Spleen (tissue), 11 donors: ENCODE measurements around the gene SP6. TPM values are rescaled to one million over a fixed set of nuclear protein-coding genes. Genes with fewer than 3 reads are reported as not detected.
A peak's percentile ranks its signal among the peaks of the same experiment; 100 is the strongest.

Experiments
- DNase-seq: peaks from one replicate; pipeline ENCODE4 v3.0.0-alpha.2; 2020
- H3K27ac ChIP-seq, 8 donors: fragments of 200-600 bp; sonication (generic) in 7 of 8; 1 replicate in 4 of 8; 2 replicates in 4 of 8; pipeline versions ENCODE4 v1.5.0 to v1.8.0; 2016 to 2021; ENCODE audit warnings: inconsistent platforms in 4 of 8, mild to moderate bottlenecking in 4 of 8, moderate library complexity in 1 of 8
- H3K27me3 ChIP-seq, 7 donors: fragments of 200-600 bp; sonication (generic) in 6 of 7; replicated peaks in 1 of 7; 1 replicate in 4 of 7; 2 replicates in 3 of 7; pipeline versions ENCODE4 v1.5.0 to v1.8.0; 2016 to 2021; ENCODE audit warnings: inconsistent platforms in 3 of 7, mild to moderate bottlenecking in 1 of 7
- H3K36me3 ChIP-seq, 6 donors: fragments of 200-600 bp; sonication (generic) in 5 of 6; 1 replicate in 4 of 6; 2 replicates in 2 of 6; pipeline versions ENCODE4 v1.5.0 to v1.8.0; 2016 to 2021; ENCODE audit warnings: inconsistent platforms in 2 of 6
- H3K4me1 ChIP-seq, 6 donors: fragments of 200-600 bp; sonication (generic) in 5 of 6; 1 replicate in 3 of 6; 2 replicates in 3 of 6; pipeline versions ENCODE4 v1.5.0 to v1.8.0; 2016 to 2021; ENCODE audit warnings: inconsistent platforms in 3 of 6
- H3K4me3 ChIP-seq, 8 donors: fragments of 200-600 bp; sonication (generic) in 7 of 8; 1 replicate in 4 of 8; 2 replicates in 4 of 8; pipeline versions ENCODE4 v1.5.0 to v1.8.0; 2016 to 2021; ENCODE audit warnings: inconsistent platforms in 4 of 8, mild to moderate bottlenecking in 4 of 8, moderate library complexity in 2 of 8
- H3K9me3 ChIP-seq, 8 donors: fragments of 200-600 bp; sonication (generic) in 7 of 8; 1 replicate in 4 of 8; 2 replicates in 4 of 8; pipeline versions ENCODE4 v1.5.0 to v1.8.0; 2016 to 2021; ENCODE audit warnings: inconsistent platforms in 4 of 8
- POLR2A ChIP-seq, 3 donors: fragments of 450-650 bp; IDR thresholded peaks; one replicate each; pipeline ENCODE4 v1.5.1; 2017; ENCODE audit warnings: antibody characterized with exemption in 3 of 3, mild to moderate bottlenecking in 1 of 3
- POLR2AphosphoS5 ChIP-seq, 3 donors: sonication (generic); formaldehyde crosslinking; IDR thresholded peaks; one replicate each; pipeline ENCODE4 v1.5.1; 2017; ENCODE audit warnings: antibody characterized with exemption in 3 of 3
- WGBS, 5 donors: extraction: QIAGEN DNeasy Blood & Tissue Kit in 3 of 5; methylation state at CpG; one replicate each; pipeline versions ENCODE4 v1.1.5 to v1.1.7; 2013 to 2018; 5-methylcytosine and 5-hydroxymethylcytosine counted together
- intact Hi-C: fragments of 100-400 bp; cut with DNase I; formaldehyde crosslinking; loops from one replicate; pipeline ENCODE4 v1.15.0; 2023; ENCODE audit warnings: low total_unique reads
- polyA plus RNA-seq, 3 donors: library from polyadenylated mRNA; stranded (reverse); fragments of 200-250 nt; gene quantifications; one replicate each; pipeline ENCODE4 v1.2.1, GENCODE V29; 2013
- total RNA-seq, 7 donors: library from RNA; depleted of rRNA in 3 of 7; stranded (reverse); fragments of >200 nt in 3 of 7; fragmentation: NEBNext Ultra II Directional in 4 of 7; extraction: Animal tissue kit (Norgen Biotek cat#: 25700) in 4 of 7; gene quantifications; one replicate each; pipeline versions ENCODE4 v1.1.0 to v1.2.1, GENCODE V29; 2016 to 2021
- TF ChIP-seq, protein P1 (sequence below), 11 experiments: fragments of 200-600 bp in 7 of 11; fragments of 450-650 bp in 4 of 11; sonication (generic) in 4 of 11; IDR thresholded peaks in 8 of 11; conservative IDR thresholded peaks in 3 of 11; 1 replicate in 7 of 11; 2 replicates in 4 of 11; pipeline versions ENCODE4 v1.4.0 to v1.8.0; 2016 to 2021; ENCODE audit warnings: antibody characterized with exemption in 11 of 11, inconsistent platforms in 4 of 11, mild to moderate bottlenecking in 1 of 11
- donor health status: healthy with polysubstance abuse.
- donor health status: DM: no; HTN: no; CAD: no; lungs with moderate emphysema.
- donor health status: DM: no; HTN: no; CAD: no.
- donor health status: Bipolar disorder and iron deficiency.
- donor health status: healthy.
- donor health status: DM: no; HTN: no; CAD: no.
- donor health status: DM: yes; HTN: yes; CAD: no.

The SP6 gene
- total and polyA plus RNA-seq, 10 donors, result 0.11 to 3.0 (median 1.1) TPM

DNA sequence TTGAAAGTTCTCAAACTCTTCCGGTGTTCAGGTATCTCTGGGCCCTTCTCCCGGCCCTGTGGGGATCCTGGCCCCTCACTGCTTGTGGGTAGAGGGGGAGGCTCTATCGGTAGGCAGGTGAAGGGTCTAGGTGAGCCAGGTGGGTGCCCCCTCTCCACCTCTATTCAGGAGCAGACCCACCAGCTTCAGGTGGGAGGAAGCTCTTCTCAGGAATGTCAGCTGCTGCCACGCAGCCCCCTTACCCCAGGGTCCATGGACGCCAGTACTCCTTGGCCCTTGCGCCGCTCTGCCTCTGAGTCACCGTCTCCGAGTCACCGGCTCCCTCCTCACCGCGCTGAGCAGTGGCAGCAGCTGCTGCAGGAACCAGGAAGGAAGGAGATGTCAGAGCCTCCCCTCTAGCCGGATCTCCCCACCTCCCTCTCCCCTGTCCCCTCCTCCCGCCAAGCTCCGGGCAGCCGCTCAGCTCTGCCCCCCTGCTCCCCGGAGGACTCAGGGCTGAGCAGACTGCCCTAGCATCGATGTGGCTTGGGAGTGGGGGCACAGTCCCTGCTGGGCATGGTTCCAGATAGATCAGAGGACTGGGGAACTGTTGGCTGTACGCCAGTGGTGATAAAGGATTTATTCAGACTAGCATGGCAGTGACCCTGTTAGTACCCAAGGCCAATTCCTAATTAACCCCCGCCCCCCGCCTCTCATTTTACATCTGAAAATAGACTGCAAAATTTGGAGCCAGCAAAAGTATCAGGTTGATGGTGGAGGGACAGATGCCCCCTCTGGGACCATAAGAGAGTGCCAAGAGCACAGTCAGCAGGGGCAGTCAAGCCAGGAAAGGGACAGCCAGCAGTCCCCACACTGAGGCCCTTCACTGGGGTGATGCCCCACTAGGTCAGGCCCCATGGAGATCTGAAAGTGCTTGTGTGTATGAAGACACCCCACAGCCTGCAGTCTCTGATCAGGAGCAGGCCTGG lies 29.3 kb downstream of the SP6 start, which contains the start of gene OSBPL7:
OSBPL7 (minus strand) TSS at position 371 of the 968 bp plus-strand sequence. CDS start 1,516 bp downstream, outside the sequence.
- peak within 1 kb of the TSS; percentile 65 to 94 (median 73) for H3K4me3 ChIP-seq
- 6 to 9% (median 8%) methylated on average over 18 to 21 of the region's 21 CpGs for WGBS, 5 donors
- peaks cover 19 to 38% (median 32%) of the 10 kb centered on the region in 6 donors for H3K4me1 ChIP-seq
- no peaks in the 10 kb centered on the region for H3K27me3 ChIP-seq
- H3K36me3 ChIP-seq, result peaks cover 3 to 74% (median 61%) of the 10 kb centered on the region in 6 donors
- DNase-seq, result peak; percentile 94
- intact Hi-C loops, result no loop called here
- H3K9me3 ChIP-seq, result no peaks in the 10 kb centered on the region
- TF ChIP-seq, protein P1, sequence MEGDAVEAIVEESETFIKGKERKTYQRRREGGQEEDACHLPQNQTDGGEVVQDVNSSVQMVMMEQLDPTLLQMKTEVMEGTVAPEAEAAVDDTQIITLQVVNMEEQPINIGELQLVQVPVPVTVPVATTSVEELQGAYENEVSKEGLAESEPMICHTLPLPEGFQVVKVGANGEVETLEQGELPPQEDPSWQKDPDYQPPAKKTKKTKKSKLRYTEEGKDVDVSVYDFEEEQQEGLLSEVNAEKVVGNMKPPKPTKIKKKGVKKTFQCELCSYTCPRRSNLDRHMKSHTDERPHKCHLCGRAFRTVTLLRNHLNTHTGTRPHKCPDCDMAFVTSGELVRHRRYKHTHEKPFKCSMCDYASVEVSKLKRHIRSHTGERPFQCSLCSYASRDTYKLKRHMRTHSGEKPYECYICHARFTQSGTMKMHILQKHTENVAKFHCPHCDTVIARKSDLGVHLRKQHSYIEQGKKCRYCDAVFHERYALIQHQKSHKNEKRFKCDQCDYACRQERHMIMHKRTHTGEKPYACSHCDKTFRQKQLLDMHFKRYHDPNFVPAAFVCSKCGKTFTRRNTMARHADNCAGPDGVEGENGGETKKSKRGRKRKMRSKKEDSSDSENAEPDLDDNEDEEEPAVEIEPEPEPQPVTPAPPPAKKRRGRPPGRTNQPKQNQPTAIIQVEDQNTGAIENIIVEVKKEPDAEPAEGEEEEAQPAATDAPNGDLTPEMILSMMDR (IDR thresholded peaks at IDR 0.05 in 8 of 11, conservative IDR thresholded peaks at IDR 0.05 in 3 of 11), result peak in 1 of 11 experiments; percentile 16
- no peak for TF ChIP-seq POLR2A (IDR thresholded peaks at IDR 0.05)
- peak; percentile 87 to 89 (median 89) for TF ChIP-seq POLR2AphosphoS5 (IDR thresholded peaks at IDR 0.05)
- H3K27ac ChIP-seq, result peak within 1 kb of the TSS; percentile 39 to 85 (median 68)

DNA sequence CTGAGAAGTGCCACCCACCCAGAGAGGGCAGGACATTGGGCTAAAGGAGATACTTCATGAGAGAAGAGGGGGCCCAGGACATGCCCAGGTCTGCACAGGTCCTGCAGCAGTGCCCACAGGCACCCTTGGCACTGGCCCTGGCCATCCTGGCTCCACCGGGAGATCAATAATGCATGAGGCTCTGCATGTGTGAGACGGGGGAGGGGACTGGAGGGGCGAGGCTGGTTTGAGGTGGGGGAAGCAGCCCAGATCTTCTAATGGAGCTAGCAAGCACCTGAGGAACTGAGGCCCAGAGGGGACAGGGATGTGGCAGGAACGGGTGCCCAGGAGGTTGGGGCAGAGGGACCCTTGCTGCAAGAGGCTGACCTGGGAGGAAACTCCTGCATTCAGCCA lies 29.9 kb downstream of the SP6 start:
- no peak for DNase-seq
- no peak for TF ChIP-seq POLR2A (IDR thresholded peaks at IDR 0.05)
- TF ChIP-seq, protein P1 (IDR thresholded peaks at IDR 0.05 in 8 of 11, conservative IDR thresholded peaks at IDR 0.05 in 3 of 11), result no peak
- TF ChIP-seq POLR2AphosphoS5 (IDR thresholded peaks at IDR 0.05), result no peak
- Histone ChIP-seq H3K36me3 (peaks cover 5 to 74% (median 61%) of the 10 kb centered on the region in 6 donors), H3K9me3 (no peaks in the 10 kb centered on the region), H3K4me1 (peaks cover 19 to 38% (median 32%) of the 10 kb centered on the region in 6 donors), H3K4me3 (peak overlapping the region; percentile 65 to 94 (median 73)), H3K27ac (peak overlapping the region in 7 of 8 donors; percentile 39 to 85 (median 69)), H3K27me3 (no peaks in the 10 kb centered on the region)
- WGBS, 5 donors, result 2 to 16% (median 9%) methylated on average over 4 of the region's 4 CpGs
- intact Hi-C loops, result no loop called here

DNA sequence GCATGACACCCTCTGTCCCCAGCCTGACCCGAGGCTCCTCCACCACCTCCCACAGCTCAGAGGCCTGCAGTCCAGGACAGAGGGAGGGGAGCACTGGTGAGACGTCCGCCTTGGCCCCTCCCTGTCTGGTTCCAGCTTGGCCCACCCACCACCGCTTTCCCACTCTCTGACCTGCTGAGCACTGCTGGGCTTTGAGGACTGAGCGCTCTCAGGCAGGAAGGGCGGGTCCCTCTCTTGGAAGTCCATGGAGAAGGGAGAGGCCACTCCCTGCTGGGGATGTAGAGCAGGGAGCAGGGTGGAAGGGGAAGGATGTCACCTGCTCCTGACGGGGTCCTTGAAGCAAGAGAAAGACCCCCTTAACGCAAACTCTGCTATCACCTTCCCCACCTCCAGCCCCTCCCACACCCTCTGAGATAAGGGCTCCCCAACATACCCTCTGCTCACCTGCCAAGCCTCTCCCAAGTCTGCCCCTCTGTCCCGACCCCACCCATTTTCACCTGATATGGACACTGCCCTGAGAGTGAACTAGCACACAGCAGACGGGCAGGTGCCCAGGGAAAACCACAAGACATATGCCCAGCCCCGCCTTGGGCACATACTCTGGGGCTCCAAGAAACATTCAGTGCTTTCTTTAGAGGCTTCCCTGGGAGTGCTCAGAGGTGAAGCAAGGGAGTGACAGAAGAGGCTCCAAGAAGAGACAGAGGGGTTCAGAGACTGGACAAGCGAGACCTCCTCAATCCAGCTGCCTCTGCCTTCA lies 30.8 kb downstream of the SP6 start:
- DNase-seq, result no peak

More for the DNA sequence above, 30.8 kb downstream of the SP6 start:
- WGBS, 5 donors, result 60 to 76% (median 72%) methylated on average over 12 of the region's 12 CpGs
- no peaks in the 10 kb centered on the region for H3K9me3 ChIP-seq
- H3K27ac ChIP-seq, result peak overlapping the region in 2 of 8 donors; percentile 77 to 85
- TF ChIP-seq, protein P1 (IDR thresholded peaks at IDR 0.05 in 8 of 11, conservative IDR thresholded peaks at IDR 0.05 in 3 of 11), result no peak
- TF ChIP-seq POLR2AphosphoS5 (IDR thresholded peaks at IDR 0.05), result no peak
- no peak for TF ChIP-seq POLR2A (IDR thresholded peaks at IDR 0.05)
- intact Hi-C loops, result no loop called here
- H3K4me3 ChIP-seq, result peak overlapping the region in 4 of 8 donors; percentile 65 to 94 (median 74)
- peaks cover 19 to 38% (median 32%) of the 10 kb centered on the region in 6 donors for H3K4me1 ChIP-seq
- peaks cover 5 to 74% (median 62%) of the 10 kb centered on the region in 6 donors for H3K36me3 ChIP-seq
- H3K27me3 ChIP-seq, result no peaks in the 10 kb centered on the region
